IPS DF 4.7 (cell line): ENCODE measurements around the gene GCNT4.

Source experiments
- DNase-seq: peaks from one replicate; pipeline ENCODE4 v3.0.0-alpha.2; 2013; ENCODE audit warnings: low spot score; ENCODE audit errors: extremely low read depth

GCNT4 gene

DNA sequence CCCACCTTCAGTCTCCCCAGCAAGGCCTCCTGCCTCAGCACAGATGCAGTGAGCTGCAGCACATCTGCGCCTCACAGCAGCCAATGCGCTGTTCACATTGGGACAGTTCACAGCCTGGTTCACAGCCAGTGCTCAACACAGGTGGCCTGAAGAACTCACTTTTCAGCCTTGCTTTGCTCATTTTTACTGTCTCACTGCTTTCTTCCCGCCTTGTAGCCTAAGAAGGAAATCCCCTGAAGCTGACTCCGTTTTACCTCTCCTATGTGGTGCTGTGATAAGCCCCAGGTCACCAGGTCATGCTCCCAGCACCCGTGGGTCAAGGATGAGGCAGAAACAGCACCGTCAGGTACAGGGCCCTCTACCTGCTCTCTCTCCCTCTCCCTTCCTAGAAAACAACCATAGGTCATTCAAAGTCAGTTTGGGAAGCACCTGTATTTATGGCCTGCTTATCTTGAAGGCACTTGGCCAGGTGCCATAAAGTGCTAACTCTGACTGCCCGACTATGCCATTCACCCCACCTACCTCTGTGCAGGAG lies 1.1 kb downstream of the GCNT4 start:
- DNase-seq, result no peak

GRCh38 chr5:75050415-75050814 lies 1.9 kb downstream of the GCNT4 start:
- DNase-seq, result no peak

- peak; percentile 90 for DNase-seq
Measured at GRCh38 chr5:75049456-75050351, 2.7 kb downstream of the GCNT4 start.

DNA sequence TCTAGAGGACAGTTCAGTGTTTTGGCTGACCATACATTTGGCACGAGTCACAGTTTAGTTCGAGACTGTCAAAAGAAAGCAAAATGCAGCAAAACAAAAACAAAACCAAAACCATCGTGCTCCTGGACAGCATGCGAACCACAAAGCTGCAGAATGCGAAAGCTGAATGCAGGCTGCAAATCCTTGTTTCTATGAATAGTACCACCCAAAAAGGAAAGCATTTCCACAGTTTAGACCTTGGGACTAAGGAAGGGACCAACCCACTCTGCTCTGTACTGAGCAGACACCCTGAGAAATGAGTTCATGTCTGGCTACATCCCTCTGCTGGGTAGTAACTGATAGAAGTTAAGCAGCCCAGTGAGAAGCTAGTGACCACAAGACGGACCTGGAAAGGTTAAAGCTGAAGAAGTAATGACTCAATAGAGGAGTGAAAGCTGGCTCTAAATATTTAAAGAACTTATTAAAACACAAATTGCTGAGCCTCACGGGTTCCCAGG lies 3.9 kb downstream of the GCNT4 start:
- no peak for DNase-seq

DNA sequence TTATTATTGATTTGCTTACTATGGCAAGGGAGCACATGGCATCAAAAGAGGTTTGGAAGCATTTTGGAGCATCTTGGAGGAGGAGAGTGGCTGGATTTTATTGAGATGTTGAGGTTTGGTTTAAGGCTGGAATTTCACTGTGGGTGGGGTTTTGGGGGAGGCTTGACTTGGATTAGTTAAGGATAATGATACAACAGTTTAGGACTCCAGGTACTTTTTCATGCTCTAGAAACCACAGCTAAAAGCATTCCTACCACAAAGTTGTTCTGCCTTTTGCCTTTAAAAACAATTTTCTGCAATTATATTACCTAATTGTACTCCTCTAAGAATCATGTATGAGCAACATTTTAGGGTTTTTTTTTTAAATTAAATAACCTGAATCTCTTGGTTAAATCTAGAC lies 5.0 kb downstream of the GCNT4 start:
- DNase-seq, result no peak

DNA sequence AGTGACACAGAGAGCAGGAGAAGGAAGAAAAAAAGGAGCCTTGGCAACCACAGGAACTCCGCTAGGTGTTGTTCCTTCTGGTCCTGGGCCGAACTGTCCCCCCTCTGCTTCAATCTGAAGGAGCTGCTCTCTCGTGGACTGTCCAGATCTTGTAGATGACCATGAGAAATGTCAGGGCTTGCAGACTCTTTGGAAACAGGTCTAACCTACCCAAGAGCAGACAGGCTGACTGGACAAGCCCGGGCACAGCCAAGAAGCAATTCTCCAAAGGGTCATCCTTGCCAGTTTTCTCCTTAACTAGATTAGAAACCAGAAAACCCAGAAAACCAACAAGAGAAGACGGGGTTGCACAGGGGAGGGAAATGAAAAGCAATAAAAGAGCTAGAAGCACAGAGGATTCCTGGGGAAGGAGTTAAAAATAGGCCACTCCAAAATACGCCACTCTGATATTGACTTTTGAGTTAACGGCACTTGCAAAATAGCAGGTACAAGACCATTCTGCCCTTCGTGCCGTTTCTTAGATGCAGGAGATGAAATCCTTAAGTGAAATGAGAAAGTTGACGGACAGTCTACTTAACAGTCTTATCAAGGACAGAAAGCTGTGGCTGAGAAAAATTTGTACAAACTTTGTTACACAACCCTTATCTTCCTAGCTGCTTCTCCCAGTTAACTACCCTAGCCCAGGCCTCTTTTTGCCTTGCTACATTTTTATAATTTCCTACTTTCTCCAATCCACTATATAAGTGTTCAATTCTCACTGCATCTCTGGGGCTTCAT lies 5.8 kb downstream of the GCNT4 start:
- no peak for DNase-seq

GRCh38 chr5:75045071-75045470 lies 7.3 kb downstream of the GCNT4 start:
- no peak for DNase-seq

- no peak for DNase-seq
Measured at GRCh38 chr5:75044406-75044805, 8.0 kb downstream of the GCNT4 start.

GRCh38 chr5:75043633-75044264 lies 8.6 kb downstream of the GCNT4 start:
- no peak for DNase-seq

GRCh38 chr5:75042522-75042921 lies 9.8 kb downstream of the GCNT4 start:
- no peak for DNase-seq

DNA sequence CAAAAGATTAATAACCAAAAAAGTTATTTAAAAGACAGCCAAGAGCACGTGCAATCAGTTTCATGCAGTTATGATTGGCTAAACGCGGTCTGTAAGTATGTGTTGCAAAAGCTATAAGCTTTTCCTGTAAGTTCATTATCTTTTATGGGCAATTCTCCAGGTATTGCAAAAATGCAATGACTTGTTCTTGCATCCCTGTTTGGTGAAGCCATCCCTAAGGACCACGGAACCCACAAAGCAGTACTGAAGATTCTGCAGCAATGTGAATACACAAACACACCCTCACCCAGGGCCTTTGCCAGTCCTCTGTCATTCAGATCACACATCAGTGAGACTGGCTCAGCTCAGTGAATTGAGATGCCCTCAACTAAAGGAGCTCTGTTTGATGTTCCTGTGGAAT lies 11.4 kb downstream of the GCNT4 start:
- no peak for DNase-seq

GRCh38 chr5:75037106-75037505 lies 15.3 kb downstream of the GCNT4 start:
- no peak for DNase-seq

GRCh38 chr5:75034137-75034739 lies 18.1 kb downstream of the GCNT4 start:
- no peak for DNase-seq

- no peak for DNase-seq
Measured at GRCh38 chr5:75031366-75031765, 21.0 kb downstream of the GCNT4 start.

DNA sequence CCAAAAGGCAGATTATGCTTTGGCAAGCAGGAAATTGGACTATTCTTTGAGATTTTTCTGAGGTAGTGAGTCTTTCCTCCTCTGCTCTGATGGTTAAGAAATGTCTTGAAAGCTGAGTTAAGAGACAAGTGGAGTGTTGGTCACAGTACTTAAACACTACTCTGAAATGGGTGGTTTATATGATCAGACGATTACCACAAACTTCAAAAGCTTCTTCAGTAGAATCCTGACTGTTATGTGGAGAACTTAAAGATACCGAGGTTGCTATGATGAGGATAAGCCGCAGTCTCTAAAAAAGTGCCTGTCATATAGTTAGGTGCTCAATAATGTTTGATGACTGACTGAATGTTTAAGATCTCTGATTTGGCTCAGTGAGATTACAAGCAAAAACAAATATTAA lies 24.3 kb downstream of the GCNT4 start:
- no peak for DNase-seq

DNA sequence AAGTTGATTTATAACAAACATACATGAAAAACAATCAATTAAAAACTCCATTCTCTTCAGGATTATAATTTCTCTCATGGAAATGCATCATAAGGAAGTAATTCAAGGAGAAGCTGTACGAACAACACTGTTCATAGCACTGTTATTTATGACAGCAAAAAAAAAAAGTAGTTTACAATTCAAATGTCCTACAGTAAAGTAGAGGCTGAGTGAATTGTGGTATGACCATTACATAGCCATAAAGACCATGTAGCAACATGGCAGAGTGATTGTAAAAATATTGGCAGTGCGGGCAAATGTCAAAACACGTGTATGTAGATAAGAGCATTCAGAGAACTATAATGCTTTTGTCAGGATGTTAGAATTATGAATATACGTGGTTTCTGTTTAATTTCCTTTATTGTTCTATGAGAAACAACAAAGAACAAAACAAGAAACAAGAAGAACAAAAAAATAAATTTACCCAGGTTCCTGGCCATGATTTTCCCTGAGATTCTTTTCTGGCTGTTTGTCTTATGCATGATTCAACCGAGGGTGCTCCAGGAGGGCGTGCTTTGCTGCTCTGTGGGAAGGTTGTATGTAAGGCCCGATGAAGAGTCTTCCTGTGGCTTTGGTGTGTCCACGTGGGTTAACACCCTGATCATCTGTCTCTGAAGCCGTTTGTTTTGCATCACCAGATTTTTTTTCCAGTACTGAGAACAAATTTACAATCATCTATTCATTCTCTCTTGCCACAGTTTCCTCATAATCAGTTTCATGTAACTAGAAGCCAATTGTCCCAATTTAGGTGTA lies 28.8 kb downstream of the GCNT4 start:
- no peak for DNase-seq

- no peak for DNase-seq
Measured at GRCh38 chr5:75021800-75022199, 30.6 kb downstream of the GCNT4 start.

DNA sequence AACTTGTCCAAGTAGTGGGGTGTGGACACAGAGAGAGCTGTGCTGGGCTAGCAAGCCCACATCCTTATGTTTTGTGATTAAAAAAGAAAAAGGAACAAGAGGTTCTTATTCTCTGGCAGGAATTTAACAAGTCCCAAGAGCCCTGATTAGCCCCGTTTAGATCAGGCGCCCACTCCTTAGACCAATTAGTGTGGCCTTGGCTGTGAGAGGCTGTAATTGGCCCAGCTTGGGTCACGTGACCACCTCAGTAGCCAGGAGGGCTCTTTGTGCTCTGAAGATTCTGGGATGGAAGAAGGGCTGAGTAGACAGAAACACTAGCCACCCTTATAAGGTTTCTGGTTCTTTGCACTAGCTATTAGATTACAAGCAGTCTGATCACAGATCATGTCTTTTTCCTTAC lies 31.1 kb downstream of the GCNT4 start:
- no peak for DNase-seq

GRCh38 chr5:75020016-75020656 lies 32.2 kb downstream of the GCNT4 start:
- no peak for DNase-seq
